GM19455 (cell line): Measurements from ENCODE around the gene SYNE2.

ENCODE experiments used
- ATAC-seq: cut with Tn5 transposase; IDR thresholded peaks from one replicate; pipeline ENCODE4 v1.9.1; 2021; ENCODE audit not compliant: unreplicated experiment

The SYNE2 gene

GRCh38 chr14:63960926-63961567 lies 108.2 kb downstream of the SYNE2 start:
- ATAC-seq: no peak

DNA sequence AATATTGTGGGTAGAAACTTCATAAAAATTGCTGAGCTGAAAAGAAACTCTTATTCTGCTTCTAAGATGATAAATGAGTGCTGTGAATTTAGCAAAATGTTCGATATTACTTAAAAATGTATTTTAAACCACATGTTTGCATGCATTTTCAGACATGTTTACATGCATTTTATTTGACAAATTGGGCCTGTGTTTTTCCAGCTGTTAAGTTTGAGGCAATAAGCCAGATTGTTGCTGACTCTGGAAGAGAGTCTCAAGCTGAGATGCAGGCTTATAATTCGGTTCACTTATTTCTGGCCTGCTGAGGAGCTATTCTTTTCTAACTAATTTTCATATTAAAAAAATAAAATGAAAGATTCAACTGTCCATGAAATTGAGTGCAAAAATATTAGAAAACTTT lies 110.1 kb downstream of the SYNE2 start:
- ATAC-seq: no peak

- no peak for ATAC-seq
These were observed 110.6 kb downstream of the SYNE2 start for GRCh38 chr14:63963439-63963838.

DNA sequence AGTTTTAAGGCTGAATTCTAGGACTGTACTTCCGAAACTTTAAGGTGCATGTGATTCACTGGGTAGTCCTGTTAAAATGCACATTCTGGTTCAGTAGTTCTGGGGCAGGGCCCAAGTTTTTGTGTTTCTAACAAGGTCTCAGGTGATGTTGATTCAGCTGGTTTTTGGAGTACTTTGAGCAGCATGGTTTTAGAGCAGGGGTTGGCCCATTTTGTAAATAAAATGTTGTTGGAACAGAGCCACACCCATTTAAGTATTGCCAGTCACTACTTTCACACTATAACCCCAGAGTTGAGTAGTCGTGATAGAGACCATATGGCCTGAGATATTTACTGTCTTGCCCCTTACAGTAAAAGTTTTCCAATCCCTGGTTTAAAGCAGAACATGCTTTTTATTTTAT lies 111.3 kb downstream of the SYNE2 start:
- ATAC-seq: no peak

DNA sequence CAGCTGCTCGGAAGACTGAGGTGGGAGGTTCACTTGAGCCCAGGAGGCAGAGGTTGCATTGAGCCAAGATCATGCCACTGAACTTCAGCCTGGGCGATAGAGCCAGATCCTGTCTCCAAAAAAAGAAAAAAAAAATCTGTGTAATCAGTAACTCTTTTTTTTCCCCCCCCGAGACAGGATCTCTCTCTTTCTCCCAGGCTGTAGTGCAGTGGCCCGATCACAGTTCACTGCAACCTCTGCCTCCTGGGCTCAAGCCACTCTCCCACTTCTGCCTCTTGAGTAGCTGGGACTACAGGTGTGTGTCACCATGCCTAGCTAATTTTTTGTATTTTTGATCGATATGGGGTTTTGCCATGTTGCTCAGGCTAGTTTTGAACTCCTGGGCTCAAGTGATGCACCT lies 113.6 kb downstream of the SYNE2 start:
- ATAC-seq: no peak

DNA sequence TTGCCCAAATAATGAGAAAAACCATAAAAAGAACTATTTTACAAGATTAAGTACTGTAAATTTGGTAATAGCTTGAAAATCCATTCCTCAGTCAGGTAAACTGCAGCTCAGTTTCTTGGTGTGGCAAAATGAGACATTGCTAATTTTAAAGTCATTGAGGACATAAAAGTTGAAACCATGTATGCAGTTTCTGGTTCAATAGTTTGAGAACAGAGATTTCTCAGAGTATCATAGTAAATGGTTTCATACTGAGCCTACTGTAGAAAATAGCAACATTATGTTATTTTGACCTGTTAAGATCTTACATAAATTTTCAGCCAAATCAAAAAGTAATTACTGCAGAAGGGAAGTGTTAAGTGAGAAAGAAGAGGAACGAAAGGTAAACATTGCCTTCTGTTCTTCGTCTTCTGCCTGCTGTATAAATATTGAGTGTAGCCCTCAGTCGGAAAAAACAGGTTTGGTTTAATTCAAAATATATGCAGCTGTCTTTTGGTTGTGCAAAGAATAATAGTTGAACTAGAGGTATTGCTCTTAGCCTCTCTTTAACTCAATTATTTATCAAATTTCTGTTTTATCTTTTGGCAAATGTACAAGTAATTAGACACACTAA lies 119.6 kb downstream of the SYNE2 start:
- no peak for ATAC-seq

DNA sequence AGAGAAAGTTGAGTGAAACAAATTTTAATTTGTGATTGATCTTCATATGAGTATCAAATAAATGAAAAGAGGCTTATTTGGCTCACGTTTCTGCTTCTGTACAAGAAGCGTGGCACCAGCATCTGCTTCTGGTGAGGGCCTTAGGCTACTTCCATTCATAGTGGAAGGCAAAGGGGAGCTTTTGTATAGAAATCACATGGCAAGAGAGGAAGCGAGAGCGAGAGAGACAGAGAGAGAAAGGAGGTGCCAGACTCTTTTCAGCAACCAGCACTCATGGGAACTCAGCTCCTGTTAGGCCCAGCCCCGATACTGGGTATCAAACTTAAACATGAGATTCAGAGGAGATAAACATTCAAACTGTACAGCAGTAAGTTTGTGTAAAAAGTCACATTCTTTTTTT lies 121.4 kb downstream of the SYNE2 start:
- ATAC-seq: no peak

GRCh38 chr14:63981569-63981968 lies 128.8 kb downstream of the SYNE2 start:
- no peak for ATAC-seq

DNA sequence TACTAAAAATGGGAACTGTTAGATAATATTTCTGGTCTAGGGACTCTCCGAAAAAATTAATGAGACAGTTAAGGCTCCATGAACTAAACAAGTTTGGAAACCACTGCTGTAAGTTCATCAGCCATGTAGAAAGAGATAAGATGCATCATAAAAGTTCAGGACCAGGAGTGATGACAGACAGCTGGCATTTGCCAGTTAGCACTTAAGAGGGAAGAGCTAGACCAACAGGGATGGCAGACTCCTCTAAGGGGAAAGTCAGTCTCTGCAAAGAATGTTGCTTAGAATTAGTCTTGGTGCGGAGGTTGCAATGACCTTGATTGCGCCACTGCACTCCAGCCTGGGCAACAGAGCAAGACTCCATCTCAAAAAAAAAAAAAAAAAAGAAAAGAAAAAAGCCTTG lies 129.4 kb downstream of the SYNE2 start:
- no peak for ATAC-seq

GRCh38 chr14:63982629-63983028 lies 129.8 kb downstream of the SYNE2 start:
- no peak for ATAC-seq

GRCh38 chr14:63986789-63987533 lies 134.2 kb downstream of the SYNE2 start:
- ATAC-seq: no peak

DNA sequence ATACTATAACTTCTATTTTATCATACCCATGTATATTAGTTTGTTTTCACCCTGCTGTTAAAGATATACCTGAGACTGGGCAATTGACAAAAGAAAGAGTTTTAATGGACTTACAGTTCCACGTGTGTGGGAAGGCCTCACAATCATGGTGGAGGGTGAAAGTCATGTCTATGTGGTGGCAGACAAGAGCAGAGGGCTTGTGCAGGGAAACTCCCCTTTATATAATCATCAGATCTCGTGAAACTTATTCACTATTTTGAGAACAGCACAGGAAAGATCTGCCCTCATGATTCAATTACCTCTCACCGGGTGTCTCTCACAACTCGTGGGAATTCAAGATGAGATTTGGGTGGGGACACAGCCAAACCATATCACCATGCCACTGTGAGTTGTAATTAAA lies 135.8 kb downstream of the SYNE2 start:
- no peak for ATAC-seq

DNA sequence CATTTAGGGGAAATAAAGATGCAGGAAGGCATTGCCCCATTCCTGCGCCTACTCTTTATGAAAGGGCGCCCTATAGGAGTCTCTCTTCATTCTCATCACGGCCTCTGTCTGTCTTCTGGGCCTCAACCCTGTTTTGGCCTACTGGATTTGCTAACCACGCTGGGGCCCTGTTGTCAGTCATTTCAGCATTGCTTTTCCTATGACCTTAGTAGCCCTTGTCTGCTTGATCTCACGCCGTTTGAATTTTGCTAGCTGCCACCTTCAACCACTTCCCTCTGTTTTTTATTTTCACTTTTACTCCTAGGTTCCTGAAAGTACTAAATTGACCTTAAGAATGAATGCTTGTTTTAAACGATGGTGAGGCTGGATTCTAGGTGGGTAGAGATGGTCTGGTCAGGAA lies 139.0 kb downstream of the SYNE2 start:
- ATAC-seq: no peak

- ATAC-seq: no peak
These were observed 140.1 kb downstream of the SYNE2 start for GRCh38 chr14:63992858-63993257.

- no peak for ATAC-seq
These were observed 141.2 kb downstream of the SYNE2 start for GRCh38 chr14:63993992-63994391.

DNA sequence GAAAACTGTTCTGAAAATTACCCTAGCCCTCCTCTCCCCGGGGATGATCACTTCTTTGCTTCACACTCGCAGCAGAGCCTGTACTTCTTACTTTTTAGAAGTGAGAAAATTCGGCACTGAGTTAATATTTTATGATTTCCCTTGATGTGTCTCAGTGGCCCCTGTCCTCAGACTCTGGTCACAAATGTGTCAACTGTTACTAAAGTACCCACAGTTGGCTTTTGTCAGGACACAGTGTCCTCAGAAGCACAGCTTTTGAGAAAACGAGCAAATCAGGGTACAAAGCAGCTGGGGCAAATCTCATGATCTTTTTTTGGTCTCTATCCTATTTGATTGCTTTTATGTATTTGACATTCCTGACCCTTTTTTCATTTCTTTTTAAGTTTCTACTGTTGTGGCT lies 142.5 kb downstream of the SYNE2 start:
- no peak for ATAC-seq

DNA sequence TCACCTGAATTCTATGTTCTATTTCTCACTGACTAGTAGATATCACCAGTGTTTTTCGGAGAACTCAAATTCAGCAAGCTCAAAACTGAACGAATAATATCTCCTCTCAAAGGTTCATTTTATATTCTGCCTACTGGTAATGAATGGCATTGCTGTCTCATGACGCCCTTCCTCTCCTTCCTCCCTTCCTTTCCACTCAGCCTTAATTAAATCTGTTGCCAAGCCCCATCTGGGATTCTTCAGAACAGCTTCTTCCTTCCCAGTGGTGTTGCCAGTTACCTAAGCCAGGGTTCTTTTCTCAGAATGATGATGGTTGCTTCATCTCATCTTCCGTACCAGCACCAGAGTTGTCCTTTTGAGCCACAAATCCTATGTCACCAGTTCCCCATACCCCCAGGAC lies 143.2 kb downstream of the SYNE2 start:
- ATAC-seq: no peak

DNA sequence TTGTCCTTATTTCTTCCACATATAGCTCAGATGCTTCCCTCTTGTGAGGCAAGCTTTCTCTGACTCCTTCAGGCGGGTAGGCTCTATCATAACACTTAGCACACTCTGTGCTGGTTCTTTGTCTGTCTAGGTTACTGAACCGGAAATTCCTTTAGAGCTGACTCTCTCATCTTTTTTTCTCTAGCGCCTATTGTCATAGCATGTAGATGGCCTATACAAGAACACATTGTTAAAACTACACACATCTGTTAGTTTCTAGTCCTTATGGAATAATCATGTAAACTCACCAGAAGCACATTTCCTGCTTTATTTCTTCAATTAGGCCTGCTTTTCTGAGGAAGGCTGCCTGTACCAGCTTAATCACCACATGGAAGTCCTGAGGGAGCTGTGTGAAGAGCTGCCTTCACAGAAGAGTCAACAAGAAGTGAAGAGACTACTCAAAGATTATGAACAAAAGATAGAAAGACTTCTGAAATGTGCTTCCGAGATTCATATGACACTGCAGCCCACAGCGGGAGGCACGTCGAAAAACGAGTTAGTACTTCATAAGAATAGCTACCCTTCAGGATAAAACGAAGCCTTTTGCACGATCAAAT lies 143.9 kb downstream of the SYNE2 start:
- no peak for ATAC-seq

DNA sequence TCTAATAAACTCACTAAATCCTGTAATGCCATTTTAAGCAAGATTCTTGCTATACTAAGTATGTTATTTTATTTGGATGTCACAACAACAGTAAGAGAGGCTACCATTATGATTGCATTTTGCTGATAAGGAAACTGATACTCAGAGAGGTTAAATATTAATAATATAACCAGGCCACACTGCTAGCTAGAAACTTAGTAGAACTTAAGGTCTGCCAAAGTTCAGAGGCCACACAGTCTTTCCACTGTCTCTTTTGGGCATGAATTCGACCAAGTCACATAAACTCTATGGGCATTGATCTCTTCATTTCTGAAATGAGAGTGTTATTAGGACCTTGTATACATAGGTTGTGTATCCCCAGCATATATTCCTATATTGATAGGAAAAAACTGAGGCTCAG lies 147.9 kb downstream of the SYNE2 start:
- no peak for ATAC-seq

DNA sequence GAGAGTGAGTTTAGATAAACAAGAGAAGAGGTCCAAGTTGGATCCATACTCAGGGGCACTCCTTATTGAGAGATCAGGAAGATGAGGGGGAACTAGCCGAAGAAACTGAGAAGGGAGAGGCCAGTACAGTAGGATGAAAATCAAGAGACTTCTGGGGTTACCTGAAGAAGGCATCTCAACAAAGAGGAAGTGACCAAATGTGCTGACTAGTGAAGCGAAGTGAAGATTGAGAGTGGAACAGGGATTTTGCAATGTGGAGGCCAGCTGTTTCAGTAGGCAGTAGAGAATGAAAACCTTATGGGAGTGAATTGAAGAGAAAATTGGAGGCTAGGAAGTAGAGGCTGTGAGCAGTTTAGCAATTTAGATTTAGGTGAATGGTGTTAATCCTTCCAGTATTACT lies 153.0 kb downstream of the SYNE2 start:
- ATAC-seq: no peak

DNA sequence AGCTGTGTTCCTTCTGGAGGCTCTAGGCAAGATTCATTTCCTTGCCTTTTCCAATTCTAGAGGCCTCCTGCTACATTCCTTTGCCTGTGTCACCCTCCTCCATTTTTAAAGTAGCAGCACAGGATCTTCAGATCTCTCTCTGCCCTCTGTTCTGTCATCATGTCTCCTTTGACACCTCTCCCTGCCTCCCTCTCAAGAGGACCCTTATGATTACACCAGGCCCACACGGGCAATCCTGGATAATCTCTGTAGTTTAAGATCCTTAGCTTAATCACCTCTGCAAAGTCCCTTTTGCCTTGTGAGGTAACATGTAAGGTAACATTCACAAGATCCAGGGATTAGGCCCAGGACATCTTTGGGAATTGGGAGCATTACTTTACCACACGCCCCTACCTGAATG lies 155.2 kb downstream of the SYNE2 start:
- ATAC-seq: no peak

GRCh38 chr14:64012003-64012402 lies 159.2 kb downstream of the SYNE2 start:
- no peak for ATAC-seq
